NCI-H526 (cell line): Measurements from ENCODE around the gene MYOZ1.
A peak's percentile ranks its signal among the peaks of the same experiment; 100 is the strongest.
"Not testable (repeated sequence)": the region's sequence is repeated elsewhere in the genome, so short reads cannot be mapped to it uniquely, and the experiment has no call there.

ENCODE experiments used
- DNase-seq, 2 experiments: peaks; one replicate each; lab custom pipeline; 2025; lab: John Stamatoyannopoulos, UW

MYOZ1 gene, protein sequence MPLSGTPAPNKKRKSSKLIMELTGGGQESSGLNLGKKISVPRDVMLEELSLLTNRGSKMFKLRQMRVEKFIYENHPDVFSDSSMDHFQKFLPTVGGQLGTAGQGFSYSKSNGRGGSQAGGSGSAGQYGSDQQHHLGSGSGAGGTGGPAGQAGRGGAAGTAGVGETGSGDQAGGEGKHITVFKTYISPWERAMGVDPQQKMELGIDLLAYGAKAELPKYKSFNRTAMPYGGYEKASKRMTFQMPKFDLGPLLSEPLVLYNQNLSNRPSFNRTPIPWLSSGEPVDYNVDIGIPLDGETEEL

GRCh38 chr10:73641328-73642060 is at the start of gene MYOZ1:
TSS of gene MYOZ1 (minus strand) at chr10:73641474. CDS start at chr10:73640017, 1,457 bp downstream.
- no peak for DNase-seq

GRCh38 chr10:73690755-73691154 is 49.5 kb upstream of the MYOZ1 start:
- DNase-seq = not testable (repeated sequence)

DNA sequence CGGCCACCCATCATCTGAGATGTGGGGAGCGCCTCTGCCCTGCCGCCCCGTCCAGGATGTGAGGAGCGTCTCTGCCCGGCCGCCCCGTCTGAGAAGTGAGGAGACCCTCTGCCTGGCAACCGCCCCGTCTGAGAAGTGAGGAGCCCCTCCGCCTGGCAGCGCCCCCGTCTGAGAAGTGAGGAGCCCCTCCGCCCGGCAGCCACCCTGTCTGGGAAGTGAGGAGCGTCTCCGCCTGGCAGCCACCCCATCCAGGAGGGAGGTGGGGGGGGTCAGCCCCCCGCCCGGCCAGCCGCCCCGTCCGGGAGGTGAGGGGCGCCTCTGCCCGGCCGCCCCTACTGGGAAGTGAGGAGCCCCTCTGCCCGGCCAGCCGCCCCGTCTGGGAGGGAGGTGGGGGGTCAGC is 48.3 kb upstream of the MYOZ1 start:
- DNase-seq = not testable (repeated sequence)

DNA sequence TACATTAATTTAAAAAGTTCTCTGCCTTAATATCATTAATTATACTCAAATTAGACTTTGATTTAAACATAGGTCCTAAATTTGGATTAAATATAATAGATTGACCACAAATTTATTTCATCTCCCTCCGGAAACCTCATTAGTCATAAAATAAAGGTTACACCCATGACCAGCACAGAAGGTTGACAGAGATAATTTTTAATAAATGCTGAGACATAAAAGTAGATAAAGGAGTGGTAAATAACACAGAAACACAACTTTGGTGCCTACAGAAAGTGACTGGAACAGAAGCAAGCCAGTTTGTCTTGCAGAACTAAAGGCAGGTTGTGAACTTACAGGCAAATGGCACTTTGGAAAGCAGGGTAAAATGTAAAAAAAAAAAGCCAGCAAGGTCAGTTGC is 46.4 kb upstream of the MYOZ1 start:
- DNase-seq = not testable (repeated sequence)

DNA sequence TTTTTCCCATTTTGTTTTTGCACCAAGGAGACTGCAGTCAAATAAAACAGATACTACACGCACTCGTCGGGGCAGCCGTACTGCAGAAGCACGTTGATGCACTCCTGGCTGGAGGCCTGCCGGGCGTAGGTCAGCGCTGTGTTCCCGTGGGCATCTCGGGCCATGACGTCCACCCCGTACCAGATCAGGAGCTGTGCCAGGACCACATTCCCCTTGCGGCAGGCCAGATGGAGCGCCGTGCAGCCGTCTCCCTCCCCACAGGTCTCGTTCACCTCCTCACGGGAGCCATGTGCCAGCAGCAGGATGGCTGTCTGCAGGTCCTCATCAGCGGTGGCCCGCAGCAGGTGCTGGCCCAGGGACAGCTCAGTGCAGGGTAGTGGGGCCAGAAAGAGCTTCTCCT is 33.3 kb upstream of the MYOZ1 start:
- DNase-seq = not testable (repeated sequence)

- DNase-seq = not testable (repeated sequence)
Observed at GRCh38 chr10:73668378-73668777, 27.1 kb upstream of the MYOZ1 start.

GRCh38 chr10:73666153-73666809 is 25.0 kb upstream of the MYOZ1 start:
- DNase-seq = not testable (repeated sequence)

DNA sequence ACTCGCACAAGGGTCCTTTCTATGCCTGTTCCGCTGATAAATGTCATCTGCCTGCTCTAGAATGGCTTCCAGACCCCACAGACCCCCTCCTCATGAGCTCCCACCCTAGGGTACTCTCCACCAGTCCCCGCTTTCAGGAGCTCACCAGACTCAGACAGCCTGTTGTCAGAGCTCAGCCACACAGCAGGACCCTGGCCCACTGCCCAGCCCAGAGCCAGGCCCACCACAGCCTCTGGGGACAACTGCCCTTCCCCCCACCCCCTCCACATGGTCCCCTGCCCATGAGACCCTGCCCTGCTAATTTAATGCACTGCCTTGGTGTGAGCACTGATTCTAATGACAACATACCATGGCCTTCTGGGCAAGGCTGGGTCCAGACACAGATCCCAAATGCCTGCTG is 24.3 kb upstream of the MYOZ1 start:
- not testable (repeated sequence) for DNase-seq

DNA sequence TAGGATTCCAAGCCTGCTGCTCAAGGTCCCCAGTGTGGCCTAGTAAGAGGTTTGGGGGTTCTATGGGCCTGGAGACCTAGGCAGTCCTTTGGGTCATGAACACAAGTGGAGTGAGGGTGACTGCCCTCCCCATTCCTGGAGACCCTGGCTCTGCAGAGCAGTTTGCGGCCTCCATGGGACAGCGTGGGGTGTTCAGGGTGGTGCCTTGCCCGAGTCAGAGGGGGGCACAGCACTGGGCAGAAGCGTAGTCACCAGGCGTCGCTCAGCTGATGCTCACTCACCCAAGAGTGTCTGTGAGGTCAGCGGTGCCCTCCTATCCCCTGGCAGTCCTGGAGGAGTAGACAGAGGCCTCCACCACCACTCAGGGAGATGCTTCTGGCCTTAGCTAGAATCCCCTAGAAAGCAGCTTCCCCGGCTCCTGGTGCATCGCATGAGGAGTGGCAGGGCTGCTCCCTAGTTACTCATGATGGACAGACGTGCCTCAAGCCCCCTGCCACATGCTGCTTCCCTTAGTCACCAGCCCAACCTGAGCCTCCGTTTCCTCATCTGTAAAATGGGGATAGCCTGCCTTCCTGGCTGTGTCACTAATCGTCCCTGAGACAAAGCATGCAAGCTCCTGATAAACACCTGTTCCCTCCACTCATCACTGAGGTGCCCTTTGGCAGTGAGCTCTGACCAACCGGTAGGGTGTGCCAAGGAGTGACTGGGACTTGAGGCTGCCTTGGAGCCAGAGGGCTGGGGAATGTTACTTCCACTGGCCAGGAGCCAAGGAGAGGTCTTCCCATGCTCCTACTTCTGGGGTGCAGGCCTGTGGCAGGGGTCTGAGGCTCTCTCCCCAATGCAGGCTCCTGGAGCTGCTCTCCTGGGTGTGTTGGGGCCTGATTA is 23.1 kb upstream of the MYOZ1 start:
- DNase-seq = not testable (repeated sequence)

- DNase-seq = not testable (repeated sequence)
Observed at GRCh38 chr10:73663621-73664020, 22.3 kb upstream of the MYOZ1 start.

DNA sequence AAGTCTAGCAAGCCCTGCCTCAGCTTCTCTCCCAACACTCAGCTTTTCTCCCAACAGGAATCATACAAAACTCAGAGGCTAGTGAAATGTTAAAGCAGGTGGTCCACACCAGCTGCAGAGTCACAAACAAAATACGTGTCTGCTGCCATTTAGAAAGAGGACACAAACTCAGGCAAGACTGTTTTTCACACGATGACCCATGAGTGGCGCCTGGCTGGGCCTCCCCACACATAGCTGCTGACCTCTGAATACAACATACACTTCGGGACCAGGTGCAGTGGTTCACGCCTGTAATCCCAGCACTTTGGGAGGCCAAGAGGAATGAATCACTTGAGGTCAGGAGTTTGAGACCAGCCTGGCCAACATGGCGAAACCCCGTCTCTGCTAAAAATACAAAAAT is 21.4 kb upstream of the MYOZ1 start:
- not testable (repeated sequence) for DNase-seq

DNA sequence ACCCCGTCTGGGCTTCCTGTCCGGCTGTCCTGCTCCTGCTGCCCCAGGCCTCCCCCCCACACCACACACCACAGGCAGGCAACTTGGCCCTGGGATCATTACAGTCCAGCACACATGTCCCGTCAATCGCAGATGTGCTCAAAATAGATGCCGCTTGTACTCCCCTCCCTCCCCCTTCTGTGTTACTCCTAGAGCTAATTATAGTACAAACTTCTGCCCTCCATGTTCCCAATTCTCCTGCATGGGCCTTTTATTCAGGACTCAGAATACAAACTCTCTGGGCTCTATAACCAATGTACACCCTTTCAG is 14.7 kb upstream of the MYOZ1 start, which contains the start of gene SYNPO2L:
SYNPO2L (minus strand) TSS at position 40 of the 309 bp plus-strand sequence. CDS start 107 bp downstream, outside the sequence.
- DNase-seq = no peak

- DNase-seq = no peak
Observed at GRCh38 chr10:73655257-73655989, 14.1 kb upstream of the MYOZ1 start.

DNA sequence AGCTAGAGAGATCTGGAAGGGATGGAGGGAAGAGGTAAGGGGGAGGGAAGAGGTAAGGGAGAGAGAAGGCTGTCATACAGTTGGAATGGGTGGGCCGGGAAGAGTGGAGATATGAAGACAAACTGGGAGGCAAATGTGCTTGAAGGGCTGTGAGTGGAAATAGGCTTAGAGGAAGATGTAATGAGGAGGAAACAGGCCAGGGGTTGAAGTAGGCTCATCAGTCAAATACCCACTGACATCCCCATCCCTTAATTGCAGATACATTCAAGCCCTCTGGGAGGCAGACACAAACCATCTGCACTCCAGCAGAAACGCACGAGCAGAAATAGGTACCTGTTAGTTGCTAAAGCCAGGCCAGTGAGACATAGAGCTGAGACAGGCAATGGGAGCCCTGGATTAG is 12.4 kb upstream of the MYOZ1 start:
- peak; percentile 18 to 34 for DNase-seq

- no peak for DNase-seq
Observed at GRCh38 chr10:73653195-73653594, 11.9 kb upstream of the MYOZ1 start.

DNA sequence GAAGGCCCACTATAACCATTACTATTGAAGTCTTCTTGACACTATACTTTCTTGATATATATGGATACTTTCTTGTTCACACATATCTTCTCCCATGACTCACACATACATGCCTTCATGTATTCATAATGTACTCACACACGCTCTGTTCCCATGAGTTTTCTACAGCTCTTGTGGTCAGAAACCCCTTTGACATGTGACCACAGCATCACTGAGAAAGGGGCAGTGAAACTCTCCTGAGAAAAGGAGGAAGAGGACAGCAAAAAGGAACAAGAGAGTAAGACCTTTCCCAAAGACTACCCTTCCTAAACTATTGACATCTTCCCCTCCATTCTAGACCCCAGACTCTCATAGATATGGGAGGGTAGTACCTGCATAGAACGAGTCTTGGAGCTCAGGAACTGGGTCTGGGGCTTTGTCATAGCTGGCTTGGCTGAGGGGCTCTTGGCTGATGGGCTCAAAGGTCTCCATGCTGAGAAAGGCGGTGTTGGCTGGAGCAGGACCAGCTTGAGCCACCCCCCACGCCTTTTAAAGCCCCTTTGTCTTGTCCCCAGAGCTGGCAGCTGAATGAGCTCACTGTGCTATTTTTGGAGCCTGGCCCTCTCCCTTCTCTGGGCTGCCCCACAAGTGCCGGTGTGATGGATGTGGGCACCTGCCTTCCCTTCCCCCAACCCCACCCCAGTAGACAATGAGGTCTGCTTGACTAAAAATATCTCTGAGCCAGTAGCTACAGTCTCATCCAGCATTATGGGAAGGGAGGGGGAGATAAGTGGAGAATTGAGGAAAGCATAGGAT is 9.5 kb upstream of the MYOZ1 start:
- DNase-seq = no peak

- no peak for DNase-seq
Observed at GRCh38 chr10:73649876-73650536, 8.7 kb upstream of the MYOZ1 start.

GRCh38 chr10:73648975-73649829 is 7.9 kb upstream of the MYOZ1 start:
- no peak for DNase-seq
